GM23248 (cell line): Measurements from ENCODE around the gene NOL3.

Source experiments
- EZH2 ChIP-seq: fragments of 200-600 bp; sonication (generic); IDR thresholded peaks from 2 replicates; pipeline ENCODE4 v1.6.1; 2018; ENCODE audit warnings: antibody characterized with exemption, mild to moderate bottlenecking; ENCODE audit not compliant: insufficient read depth, poor library complexity, severe bottlenecking
- EZH2phosphoT487 ChIP-seq: fragments of 200-600 bp; sonication (generic); IDR thresholded peaks from 2 replicates; pipeline ENCODE4 v1.6.1; 2018; ENCODE audit warnings: antibody characterized with exemption, moderate library complexity, mild to moderate bottlenecking, low read depth; ENCODE audit not compliant: insufficient read depth

DNA sequence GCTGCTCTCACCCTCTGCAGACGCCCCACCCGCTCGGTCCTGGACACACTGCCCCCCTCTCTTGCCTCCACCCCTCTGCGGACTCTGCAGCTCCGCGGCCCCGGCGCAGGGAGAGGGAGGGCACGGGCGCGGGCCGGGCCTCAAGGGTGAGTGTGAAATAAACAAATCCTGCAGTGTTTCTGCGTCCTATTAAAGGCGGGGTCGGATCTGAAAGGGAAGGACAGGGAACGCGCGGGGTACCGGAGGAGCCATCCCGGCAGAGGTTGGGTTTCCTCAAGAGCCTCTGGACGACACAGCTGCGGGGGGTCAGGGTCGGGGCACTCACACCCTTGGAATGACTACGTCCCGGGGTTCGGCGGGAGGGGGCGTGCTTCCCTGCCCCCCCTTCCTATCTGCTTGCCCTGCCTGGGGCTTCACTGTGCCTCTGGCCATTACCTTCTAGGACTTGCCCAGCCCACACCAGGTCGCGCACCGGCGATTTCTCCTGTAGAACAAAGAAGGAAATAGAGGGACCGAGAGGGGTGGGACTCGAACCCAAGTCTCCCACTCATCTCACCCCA lies 6.3 kb upstream of the NOL3 start:
- no peak for TF ChIP-seq EZH2
- TF ChIP-seq EZH2phosphoT487, result no peak
